HG02884 (cell line): Measurements from ENCODE around the gene HBS1L.
"Not testable (repeated sequence)": the region's sequence is repeated elsewhere in the genome, so short reads cannot be mapped to it uniquely, and the experiment has no call there.

Experiments
- ATAC-seq: cut with Tn5 transposase; IDR thresholded peaks from one replicate; pipeline ENCODE4 v1.9.1; 2021; ENCODE audit warnings: mild to moderate bottlenecking, moderate library complexity; ENCODE audit not compliant: unreplicated experiment

The HBS1L gene

GRCh38 chr6:135081966-135082365 lies 27.3 kb upstream of the HBS1L start:
- ATAC-seq, result no peak

- ATAC-seq, result no peak
Observed at GRCh38 chr6:135075018-135075417, 20.4 kb upstream of the HBS1L start.

- no peak for ATAC-seq
Observed at GRCh38 chr6:135073756-135074393, 19.3 kb upstream of the HBS1L start.

GRCh38 chr6:135073217-135073616 lies 18.6 kb upstream of the HBS1L start:
- ATAC-seq, result no peak

- no peak for ATAC-seq
Observed at GRCh38 chr6:135072753-135073152, 18.1 kb upstream of the HBS1L start.

GRCh38 chr6:135071541-135071940 lies 16.9 kb upstream of the HBS1L start:
- no peak for ATAC-seq

- no peak for ATAC-seq
Observed at GRCh38 chr6:135067911-135068310, 13.3 kb upstream of the HBS1L start.

- no peak for ATAC-seq
Observed at GRCh38 chr6:135066806-135067205, 12.2 kb upstream of the HBS1L start.

GRCh38 chr6:135066397-135066796 lies 11.8 kb upstream of the HBS1L start:
- ATAC-seq, result no peak

- no peak for ATAC-seq
Observed at GRCh38 chr6:135064586-135064985, 10.0 kb upstream of the HBS1L start.

- ATAC-seq, result no peak
Observed at GRCh38 chr6:135063926-135064325, 9.3 kb upstream of the HBS1L start.

- no peak for ATAC-seq
Observed at GRCh38 chr6:135062735-135063134, 8.1 kb upstream of the HBS1L start.

- no peak for ATAC-seq
Observed at GRCh38 chr6:135060076-135060475, 5.5 kb upstream of the HBS1L start.

- not testable (repeated sequence) for ATAC-seq
Observed at GRCh38 chr6:135058299-135058698, 3.7 kb upstream of the HBS1L start.

GRCh38 chr6:135056632-135057031 lies 2.0 kb upstream of the HBS1L start:
- ATAC-seq, result no peak

GRCh38 chr6:135054226-135054568 lies 425 bp downstream of the HBS1L start:
- no peak for ATAC-seq

GRCh38 chr6:135053406-135053805 lies 1.2 kb downstream of the HBS1L start:
- no peak for ATAC-seq

- ATAC-seq, result no peak
Observed at GRCh38 chr6:135052939-135053338, 1.7 kb downstream of the HBS1L start.

- ATAC-seq, result no peak
Observed at GRCh38 chr6:135048915-135049314, 5.7 kb downstream of the HBS1L start.

- no peak for ATAC-seq
Observed at GRCh38 chr6:135047336-135047735, 7.3 kb downstream of the HBS1L start.

GRCh38 chr6:135046912-135047311 lies 7.7 kb downstream of the HBS1L start:
- ATAC-seq, result no peak

GRCh38 chr6:135044639-135045038 lies 10.0 kb downstream of the HBS1L start:
- no peak for ATAC-seq

- ATAC-seq, result no peak
Observed at GRCh38 chr6:135043846-135044245, 10.8 kb downstream of the HBS1L start.
